Stimulated activated CD4-positive, alpha-beta T cell treated with anti-CD3 and anti-CD28 coated beads, Interleukin-2, amount 100 ng/mL, for 4 hours (primary cell): Measurements from ENCODE around the gene TRIO.
"Not testable (repeated sequence)": the region's sequence is repeated elsewhere in the genome, so short reads cannot be mapped to it uniquely, and the experiment has no call there.

Experiments used
- DNase-seq: peaks from one replicate; pipeline ENCODE4 v3.0.0-alpha.2; 2020; ENCODE audit warnings: low read depth

The TRIO gene

DNA sequence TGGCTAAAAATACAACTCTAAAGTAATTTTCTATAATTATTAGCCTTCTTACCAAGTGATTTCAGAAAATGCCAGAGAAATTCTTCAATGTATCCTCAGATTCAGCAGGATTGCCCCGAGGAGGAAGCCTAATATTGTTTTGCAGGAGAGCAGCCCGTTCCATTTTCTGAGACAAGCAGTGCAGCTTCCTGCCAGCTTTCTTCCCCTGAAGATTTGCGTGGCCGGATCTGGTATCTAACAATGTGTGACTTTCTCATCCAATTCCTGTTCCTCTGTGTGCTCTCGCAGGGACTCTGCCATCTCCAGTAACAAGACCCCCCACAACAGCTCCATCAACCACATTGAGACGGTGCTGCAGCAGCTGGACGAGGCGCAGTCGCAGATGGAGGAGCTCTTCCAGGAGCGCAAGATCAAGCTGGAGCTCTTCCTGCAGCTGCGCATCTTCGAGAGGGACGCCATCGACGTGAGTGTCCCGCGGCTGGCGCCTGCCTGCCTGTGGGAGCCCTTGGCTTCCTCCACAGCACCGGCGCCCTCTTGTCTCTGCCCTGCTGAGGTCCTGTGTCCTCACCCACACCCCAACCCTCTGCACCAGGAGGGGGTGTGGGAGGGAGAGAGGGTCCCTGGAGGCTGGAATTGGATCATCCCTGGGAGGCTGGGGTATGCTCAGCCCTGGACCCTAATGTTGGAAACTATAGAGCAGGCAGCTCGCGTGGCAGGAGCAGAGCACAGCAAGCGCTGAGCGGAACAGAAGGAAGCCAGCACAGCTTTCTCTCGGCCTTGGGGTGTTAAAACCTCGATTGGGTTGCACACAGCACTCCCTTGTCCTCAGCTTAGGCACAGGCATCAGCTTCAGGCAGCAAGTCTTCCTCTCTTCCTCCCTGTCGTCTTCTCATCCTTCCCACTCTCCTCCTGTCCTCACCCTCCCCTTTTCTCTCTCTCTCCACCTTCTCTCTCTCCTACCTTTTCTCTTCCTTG is 216.2 kb downstream of the TRIO start:
- no peak for DNase-seq

DNA sequence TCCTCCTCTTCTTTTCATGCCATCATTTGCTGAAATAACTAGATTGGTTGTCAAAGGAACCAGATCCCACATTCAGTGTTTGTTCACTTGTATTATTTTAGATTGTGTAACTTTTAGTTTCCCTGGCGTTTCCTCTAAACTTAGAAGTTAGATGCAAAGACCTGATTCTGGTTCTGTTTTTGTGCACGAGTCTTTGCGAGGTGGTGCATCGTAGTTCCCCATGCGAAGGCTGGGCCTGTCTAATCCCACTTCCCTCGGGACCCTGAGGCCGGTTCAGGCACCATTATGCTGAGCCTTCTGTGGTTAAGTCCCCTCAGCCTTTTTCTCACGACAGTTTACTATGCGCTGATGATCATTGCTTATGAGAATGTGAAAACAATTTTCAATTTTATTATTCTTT is 219.3 kb downstream of the TRIO start:
- no peak for DNase-seq

DNA sequence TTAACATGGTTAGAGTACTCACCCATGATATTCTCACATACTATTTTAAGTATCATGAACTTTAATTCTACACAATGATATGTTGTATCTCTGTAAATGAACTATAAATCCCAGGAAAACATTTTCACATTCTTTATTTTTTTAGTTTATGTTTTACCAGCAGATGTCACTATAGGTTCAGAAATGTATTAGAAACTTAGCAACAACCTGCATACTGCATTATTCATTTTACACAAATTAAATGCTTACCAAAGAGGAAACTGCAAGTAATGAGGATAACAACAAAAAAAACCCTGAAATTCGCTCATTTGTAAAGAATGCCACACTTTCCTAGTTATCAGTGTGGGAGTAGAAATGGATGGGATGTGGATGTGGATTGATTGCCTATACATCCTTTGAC is 221.0 kb downstream of the TRIO start:
- DNase-seq = no peak

DNA sequence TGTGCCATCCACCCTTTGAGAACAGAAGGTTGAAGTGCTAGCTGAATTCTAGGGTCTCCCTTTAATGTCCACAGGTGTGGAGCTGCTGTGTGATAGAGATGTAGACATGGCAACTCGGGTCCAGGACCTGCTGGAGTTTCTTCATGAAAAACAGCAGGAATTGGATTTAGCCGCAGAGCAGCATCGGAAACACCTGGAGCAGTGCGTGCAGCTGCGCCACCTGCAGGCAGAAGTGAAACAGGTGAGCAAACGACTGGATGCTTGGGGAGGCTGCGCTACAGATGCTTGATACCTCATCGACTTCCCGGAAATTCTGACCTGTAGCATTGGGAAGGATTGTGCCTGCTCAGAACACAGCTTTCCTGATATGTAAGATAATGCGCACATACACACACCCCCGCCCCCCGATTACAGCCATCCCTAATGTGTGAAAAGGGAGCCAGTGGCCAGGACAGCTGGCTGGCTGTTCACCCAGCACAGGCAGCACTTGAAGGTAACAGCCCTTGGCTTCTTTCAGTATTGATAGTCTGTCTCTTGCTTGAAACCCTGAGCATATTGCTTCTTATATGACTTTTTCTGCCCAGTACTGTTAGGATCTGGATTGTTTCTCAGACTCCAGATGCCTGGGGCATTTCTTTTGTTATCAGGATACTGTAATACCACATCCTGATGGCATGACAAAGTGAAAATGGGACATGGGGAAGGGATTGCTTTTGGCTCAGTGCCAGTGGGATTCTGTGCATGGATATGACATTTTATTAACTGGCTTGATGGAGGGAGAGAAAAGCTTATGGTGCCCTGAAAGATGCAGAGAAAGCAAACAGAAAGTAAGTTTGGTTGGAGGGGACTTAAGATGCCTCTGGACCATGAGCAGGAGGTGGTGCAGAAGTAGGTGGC is 221.7 kb downstream of the TRIO start:
- DNase-seq = no peak

DNA sequence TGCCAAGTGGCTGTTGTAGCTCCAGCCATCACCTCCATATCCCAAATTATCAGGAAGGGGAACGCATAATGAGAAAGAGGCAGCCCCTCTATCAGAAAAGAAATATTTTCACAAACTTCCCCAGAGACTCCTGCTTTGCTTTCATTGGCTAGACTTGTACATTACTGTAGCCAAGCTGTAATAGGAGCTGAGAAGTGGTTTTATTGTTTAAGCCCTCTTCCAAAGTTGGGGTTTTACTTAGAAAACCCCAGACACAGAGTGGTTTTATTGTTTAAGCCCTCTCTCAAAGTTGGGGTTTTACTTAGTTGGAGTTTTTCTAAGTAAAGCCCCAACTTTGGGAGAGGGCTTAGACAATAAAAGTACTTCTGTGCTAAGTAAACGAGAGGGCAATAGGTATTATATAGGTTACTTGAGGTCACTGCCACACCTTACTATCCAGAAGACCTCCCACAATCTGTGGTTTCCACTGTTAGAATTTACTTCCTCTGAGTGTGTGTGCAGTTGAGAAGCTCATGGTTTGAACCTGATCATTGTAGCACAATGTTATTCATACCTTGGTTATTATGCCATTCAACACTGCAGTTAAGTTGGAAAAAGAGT is 222.8 kb downstream of the TRIO start:
- no peak for DNase-seq

DNA sequence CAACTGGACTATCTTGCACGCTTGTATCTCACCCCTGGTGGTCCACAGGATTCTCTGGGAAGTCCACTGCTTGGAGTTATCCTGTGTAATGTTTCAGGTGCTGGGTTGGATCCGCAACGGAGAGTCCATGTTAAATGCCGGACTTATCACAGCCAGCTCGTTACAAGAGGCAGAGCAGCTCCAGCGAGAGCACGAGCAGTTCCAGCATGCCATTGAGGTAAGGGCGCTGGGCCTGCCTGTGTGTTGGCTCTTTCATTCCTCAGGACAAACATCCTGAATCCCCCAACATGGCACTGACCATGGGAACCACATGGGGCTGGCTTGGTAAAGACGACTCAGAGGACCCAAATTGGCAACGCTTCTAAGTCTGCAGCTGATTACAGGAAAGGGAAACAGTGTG is 223.6 kb downstream of the TRIO start:
- no peak for DNase-seq

DNA sequence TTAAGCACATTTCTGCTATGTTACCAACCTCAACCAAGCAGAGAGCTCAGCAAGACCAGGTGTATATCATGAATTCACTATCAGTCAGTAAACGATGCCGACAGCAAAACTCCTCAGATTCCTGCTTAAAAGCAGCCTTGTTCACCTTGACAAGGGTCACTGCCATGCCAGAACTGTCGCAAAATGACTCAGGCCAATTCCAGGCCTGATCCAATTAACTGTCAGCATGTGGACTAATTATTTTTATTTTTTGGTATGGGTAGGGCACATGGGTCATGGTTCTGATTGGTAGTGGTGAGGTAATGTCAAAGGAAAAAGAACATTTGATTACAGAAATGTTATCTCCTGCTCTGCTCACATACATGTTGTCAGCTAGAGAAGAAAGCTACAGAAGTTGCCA is 224.2 kb downstream of the TRIO start:
- DNase-seq = no peak

DNA sequence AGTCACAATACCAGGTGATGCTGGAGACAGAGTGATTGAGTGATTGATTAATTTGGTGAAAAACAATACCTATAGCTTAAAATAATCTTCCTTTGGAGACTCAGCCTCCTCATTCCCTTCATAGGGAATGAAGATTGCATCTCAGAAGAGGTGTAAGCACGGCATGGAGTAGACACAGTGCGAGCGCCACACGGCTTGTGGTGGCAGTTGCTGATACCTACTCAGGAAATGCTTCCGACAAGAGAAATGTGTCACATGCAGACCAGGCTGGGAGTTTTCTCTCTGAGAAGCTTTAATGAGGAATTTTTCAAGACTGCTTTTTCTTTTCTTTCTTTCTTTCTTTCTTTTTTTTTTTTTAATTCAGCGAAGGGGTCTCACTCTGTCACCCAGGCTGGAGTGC is 226.6 kb downstream of the TRIO start:
- no peak for DNase-seq

DNA sequence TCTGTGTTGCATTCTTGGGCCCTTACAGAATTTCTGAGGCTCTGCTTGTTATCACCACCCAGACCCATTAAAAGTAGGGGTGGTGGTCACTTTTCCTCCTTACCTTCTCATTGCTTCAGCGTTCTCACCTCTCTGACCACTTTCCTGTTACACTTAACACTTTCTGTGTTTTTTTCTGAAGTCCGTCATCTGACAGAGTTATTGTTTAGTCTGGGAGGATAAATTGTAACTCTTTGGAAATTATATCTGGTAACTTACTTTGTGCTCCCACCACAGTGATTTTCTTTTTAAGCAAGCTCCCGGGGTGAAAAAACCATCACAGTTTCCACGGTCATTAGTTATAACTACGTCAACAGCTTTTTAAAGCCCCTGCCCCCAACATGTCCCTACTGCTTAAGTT is 227.2 kb downstream of the TRIO start:
- DNase-seq = no peak

DNA sequence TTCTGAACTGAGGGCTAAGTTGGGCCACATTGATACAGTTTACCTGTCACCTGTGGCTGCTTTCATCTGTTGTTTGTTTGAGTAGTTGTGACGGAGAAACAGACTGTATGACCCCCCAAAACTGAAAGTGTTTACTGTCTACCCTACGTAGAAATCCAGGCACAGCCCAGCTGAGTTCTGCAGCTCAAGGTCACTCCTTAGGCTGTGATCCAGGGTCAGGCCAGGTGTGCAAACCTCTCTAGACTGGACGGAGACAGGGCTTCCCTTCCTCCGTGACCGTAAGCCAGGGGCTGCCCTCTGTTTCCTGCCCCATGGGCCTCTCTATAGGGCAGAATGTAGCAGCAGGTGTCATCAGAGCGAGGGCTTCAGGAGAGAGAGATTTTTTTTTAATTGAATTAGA is 230.5 kb downstream of the TRIO start:
- DNase-seq = no peak

DNA sequence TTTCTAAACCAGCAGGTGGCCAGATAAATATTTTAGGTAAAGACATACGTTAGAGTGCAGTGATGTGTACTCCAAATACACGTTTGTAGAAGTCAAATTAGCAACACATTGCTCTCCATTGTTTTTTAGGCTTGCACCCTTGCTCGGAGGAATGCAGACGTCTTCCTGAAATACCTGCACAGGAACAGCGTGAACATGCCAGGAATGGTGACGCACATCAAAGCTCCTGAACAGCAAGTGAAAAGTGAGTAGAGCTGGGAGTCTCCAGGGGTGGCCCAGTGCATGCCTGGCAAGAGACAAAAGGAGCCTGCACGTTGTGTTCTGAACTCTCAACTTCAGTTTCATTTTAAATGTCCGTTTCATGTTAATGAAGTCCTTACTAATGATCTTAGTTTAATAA is 231.0 kb downstream of the TRIO start:
- DNase-seq = no peak

DNA sequence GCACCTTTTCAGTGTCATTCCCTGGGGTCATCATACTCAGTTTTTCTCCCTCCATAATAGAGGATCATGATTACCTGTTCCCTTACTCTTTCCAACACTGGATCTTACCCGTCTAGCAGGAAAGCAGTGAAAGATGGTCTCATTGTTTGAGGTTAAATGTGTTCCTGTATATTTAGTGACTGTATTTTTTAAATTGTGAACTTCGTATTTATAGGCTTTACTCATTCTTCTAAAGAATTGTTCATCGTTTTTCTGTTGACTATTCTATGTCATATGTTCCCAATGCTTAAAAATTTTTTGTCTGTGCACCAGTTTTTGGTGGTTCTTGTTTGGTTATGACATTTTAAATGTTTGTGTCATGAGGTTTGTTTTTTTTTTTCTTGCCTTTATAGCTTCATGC is 233.6 kb downstream of the TRIO start:
- no peak for DNase-seq

DNA sequence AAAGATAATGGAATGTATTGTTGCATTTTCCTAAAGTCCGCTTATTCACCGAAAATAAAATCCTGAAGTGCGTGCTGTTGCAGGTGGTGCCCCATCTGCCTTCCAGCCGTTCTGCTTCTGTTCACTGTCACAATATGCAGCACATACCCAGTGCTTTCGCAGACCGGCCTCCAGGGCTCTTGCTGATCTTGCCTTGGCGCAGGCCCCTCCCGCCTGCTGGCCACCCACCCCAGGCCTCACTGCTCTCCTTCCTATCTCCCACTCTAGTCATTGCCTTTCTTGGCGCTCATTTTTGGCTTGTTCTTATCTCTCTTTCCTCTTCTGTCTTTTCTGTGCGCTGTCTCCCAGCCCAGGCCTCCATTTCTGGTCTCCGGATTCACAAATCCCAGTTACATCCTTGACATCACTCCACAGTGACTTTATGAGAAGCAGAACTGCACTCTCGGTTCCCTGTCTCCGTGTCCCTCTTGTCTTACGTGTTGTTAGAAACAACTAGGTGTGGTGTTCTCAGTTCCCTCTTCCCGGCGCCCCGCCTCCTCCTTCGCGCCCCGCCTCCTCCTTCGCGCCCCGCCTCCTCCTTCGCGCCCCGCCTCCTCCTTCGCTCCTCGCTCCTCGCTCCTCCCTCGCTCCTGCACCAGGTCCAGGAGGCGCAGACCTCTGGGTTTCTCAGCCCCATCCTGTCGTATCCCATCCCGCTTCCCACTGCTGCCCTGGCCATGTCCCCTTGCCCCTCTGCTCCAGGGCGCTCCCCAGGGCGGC is 236.8 kb downstream of the TRIO start:
- DNase-seq = no peak

DNA sequence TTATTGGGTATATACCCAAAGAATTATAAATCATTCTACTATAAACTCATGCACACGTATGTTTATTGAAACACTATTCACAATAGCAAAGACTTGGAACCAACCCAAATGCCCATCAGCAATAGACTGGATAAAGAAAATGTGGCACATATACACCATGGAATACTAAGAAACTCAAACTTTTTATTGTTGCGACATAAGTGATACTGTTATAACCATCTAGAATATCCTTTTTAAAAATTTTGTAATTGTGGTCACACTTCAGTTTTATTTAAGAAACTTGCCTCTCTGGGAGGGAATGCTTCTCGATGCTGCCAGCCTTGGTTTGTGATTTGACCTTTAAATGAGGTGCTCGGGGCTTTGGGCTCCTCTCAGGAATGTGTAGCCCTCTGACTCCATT is 237.6 kb downstream of the TRIO start:
- no peak for DNase-seq

DNA sequence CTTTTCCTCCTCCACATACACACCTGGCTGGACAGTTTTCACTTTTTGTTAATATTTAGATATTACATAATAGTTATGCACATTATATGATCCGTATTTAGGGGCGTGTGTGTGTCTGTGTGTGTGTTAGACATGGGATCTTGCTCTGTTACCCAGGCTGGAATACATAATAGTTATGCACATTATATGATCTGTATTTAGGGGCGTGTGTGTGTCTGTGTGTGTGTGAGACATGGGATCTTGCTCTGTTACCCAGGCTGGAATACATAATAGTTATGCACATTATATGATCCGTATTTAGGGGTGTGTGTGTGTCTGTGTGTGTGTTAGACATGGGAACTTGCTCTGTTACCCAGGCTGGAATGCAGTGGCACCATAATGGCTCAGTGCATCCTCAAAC is 239.5 kb downstream of the TRIO start:
- no peak for DNase-seq

DNA sequence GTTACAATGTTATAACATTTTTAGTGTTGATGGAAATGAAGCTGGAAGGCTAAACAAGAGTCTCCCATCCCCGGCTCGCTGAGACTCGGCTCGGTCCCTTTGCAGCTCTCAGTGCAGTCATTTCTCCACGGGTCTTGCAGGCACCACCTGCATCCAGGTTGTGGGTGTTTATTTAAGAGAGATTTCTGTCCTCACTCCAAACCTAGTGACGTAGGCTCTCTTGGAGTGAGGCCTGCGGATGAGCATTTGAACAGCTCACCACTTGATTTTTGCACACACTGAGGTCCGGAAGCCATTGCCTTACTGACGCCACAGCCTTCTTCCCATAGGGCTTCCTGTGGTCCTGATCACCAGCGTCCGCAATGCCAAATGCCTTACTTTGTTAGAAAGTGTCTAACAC is 240.8 kb downstream of the TRIO start:
- DNase-seq = no peak

DNA sequence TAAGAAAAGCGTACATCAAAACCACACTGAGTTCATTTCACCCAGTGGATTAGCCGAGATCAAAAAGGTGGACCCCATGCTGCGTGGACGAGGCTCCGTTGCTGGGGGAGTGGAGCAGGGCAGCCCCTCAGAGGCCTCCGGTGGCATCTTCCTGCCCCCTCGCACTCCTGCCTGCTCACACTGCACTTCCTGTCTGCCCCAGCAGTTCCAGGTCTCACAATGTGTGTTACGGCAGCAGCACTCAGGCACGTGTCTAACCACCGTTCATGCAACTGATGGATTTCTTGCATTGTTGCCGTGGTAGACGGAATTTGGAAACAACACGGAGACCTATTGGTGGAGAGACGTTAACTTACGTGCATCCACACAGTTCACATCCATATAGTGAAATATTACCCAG is 241.9 kb downstream of the TRIO start:
- DNase-seq = no peak

DNA sequence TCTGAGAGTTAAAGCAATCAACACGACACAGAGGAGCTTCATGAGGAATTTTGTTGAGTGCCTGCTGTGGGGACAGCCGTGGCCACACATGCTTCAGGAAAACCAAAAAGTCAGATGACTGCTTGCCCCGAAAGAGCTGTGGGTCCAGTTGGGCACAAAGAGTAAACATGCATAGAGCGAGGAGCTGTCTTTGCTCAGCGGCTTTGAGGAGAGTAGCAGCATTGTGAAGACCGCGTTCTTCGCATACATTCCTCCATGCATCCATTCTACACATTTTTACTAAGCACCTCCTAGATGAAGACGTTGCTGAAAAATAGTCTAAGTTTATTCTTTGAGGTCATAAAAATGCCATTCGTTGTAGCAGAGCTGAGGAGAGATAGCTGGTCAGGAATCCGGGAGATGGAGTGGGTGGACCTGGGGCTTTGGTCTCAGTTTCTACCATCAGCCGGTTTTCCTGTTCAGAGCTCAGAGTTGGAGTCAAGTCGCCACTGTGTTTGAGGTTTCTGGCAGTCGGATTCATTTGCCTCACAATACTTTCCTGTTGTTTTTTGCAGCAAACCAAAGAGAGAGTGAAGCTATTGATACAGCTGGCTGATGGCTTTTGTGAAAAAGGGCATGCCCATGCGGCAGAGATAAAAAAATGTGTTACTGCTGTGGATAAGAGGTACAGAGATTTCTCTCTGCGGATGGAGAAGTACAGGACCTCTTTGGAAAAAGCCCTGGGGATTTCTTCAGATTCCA is 243.9 kb downstream of the TRIO start:
- no peak for DNase-seq

DNA sequence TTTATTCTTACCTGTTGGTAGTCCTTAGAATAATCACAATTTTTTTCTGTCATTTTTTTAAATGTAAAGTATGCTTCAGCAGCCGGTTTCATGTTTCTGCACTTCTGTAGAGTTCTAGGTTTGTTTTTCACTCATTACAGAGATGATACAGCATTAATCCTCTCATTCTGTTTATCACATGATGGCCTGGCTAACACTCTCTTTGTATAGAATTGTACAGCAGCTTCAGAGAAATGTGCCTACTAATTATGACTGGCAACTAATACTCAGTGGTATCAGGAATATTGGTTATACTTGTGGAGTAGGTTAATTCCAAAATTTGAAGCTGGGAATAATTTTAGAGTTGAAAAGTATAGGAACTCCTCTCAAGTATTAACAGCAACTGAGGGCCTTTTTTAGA is 245.6 kb downstream of the TRIO start:
- DNase-seq = no peak

DNA sequence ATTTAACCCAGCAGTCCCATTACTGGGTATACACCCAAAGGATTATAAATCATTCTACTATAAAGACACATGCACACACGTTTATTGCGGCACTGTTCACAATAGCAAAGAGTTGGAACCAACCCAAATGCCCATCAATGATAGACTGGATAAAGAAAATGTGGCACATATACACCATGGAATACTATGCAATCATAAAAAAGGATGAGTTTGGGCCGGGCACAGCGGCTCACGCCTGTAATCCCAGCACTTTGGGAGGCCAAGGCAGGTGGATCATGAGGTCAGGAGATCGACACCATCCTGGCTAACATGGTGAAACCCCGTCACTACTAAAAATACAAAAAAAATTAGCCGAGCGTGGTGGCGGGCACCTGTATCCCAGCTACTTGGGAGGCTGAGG is 249.4 kb downstream of the TRIO start:
- not testable (repeated sequence) for DNase-seq

DNA sequence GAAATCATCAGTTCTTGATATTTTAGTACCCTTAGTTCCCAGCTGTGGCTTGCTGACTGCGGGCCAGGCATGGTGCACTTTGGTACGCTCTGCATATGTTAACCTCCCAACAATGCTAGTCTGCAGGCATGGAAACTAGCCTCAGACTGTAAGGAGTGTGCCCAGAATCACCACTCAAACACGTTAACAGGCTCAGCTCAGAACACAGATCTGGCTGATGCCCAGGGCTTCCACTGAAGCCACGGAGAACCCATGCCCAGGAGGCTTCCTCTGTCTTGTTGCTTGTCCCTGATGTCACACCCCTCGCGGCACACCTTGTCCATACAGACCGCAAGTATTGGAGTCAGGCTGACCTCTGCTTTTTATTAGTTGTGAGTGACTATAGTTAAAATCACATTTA is 251.2 kb downstream of the TRIO start:
- no peak for DNase-seq
